GM12878 (cell line): Measurements from ENCODE around the gene TCEAL4. TPM values are rescaled to one million over a fixed set of nuclear protein-coding genes. Genes with fewer than 3 reads are reported as not detected.

Experiments
- ATAC-seq: fragments of 200-7000 bp; cut with Tn5 transposase; 3 replicates; pipeline ENCODE4 v1.9.1; 2020; ENCODE audit warnings: mild to moderate bottlenecking, moderate library complexity
- BruUV-seq: library from RNA; stranded (reverse); fragments of 400-500 nt; replicated peaks from 2 replicates; lab custom pipeline; 2021; lab: Mats Ljungman, UMichigan
- CTCF ChIA-PET: fragments of 300-600 bp; sonication (Branson Sonifier 250); formaldehyde crosslinking; extraction: SDS; loops from one replicate; lab custom pipeline; 2021; ENCODE audit warnings: inconsistent platforms; lab: Yijun Ruan, JAX
- POLR2A ChIA-PET: fragments of 350-600 bp; formaldehyde crosslinking; extraction: SDS; loops from one replicate; lab custom pipeline; 2021; ENCODE audit warnings: inconsistent platforms; lab: Charles Lee
- RAD21 ChIA-PET: fragments of 300-600 bp; sonication (Branson Sonifier 250); formaldehyde crosslinking; loops from one replicate; lab custom pipeline; 2023; ENCODE audit warnings: antibody characterized with exemption; ENCODE audit not compliant: unreplicated experiment; lab: Charles Lee
- SMC1A ChIA-PET: fragments of 300-600 bp; sonication (Branson Sonifier 250); formaldehyde crosslinking; loops from one replicate; lab custom pipeline; 2023; ENCODE audit not compliant: unreplicated experiment, uncharacterized antibody; lab: Charles Lee
- DNase-seq: peaks from one replicate; pipeline ENCODE4 v3.0.0-alpha.2; 2011; ENCODE audit warnings: low read depth, low spot score
- FAIRE-seq: peaks from 3 replicates; lab custom pipeline; 2011; peaks lifted over from hg19 to GRCh38; lab: Jason Lieb, UNC
- H2AFZ ChIP-seq: 2 replicates; pipeline ENCODE4 v1.6.0; 2011; ENCODE audit warnings: low read depth, low read length, control low read depth; ENCODE audit not compliant: control insufficient read depth
- H3K27ac ChIP-seq: 2 replicates; pipeline ENCODE4 v1.5.1; 2011; ENCODE audit warnings: control low read depth; ENCODE audit not compliant: control insufficient read depth, insufficient read depth
- H3K27me3 ChIP-seq, 2 experiments: replicated peaks in 1 of 2; 2 replicates each; pipeline versions ENCODE4 v1.6.0 to v1.6.1; 2011; ENCODE audit warnings: low read length in 1 of 2; ENCODE audit not compliant: control insufficient read depth in 2 of 2, insufficient read depth in 2 of 2
- H3K36me3 ChIP-seq, 2 experiments: 2 replicates each; pipeline ENCODE4 v1.5.1; 2011; ENCODE audit warnings: low read length in 1 of 2; ENCODE audit not compliant: control insufficient read depth in 2 of 2, insufficient read depth in 2 of 2
- H3K4me1 ChIP-seq: 2 replicates; pipeline ENCODE4 v1.6.1; 2011; ENCODE audit warnings: mild to moderate bottlenecking, low read length, moderate library complexity, mixed read lengths; ENCODE audit not compliant: control insufficient read depth, insufficient read depth
- H3K4me2 ChIP-seq: 2 replicates; pipeline ENCODE4 v1.6.0; 2011; ENCODE audit warnings: control low read depth; ENCODE audit not compliant: control insufficient read depth, insufficient read depth
- H3K4me3 ChIP-seq: fragments of 200-600 bp; sonication (generic); 2 replicates; pipeline ENCODE4 v1.5.1; 2016
- H3K79me2 ChIP-seq: 2 replicates; pipeline ENCODE4 v1.6.0; 2011; ENCODE audit warnings: low read length; ENCODE audit not compliant: control insufficient read depth, insufficient read depth
- H3K9ac ChIP-seq: 2 replicates; pipeline ENCODE4 v1.8.0; 2011; ENCODE audit warnings: low read length, control low read depth, mixed read lengths; ENCODE audit not compliant: control insufficient read depth, insufficient read depth
- H3K9me3 ChIP-seq: replicated peaks from 3 replicates; pipeline ENCODE4 v1.5.1; 2011; ENCODE audit warnings: mild to moderate bottlenecking, low read length; ENCODE audit not compliant: control insufficient read depth, insufficient read depth
- H4K20me1 ChIP-seq: 2 replicates; pipeline ENCODE4 v1.6.0; 2011; ENCODE audit not compliant: control insufficient read depth, insufficient read depth
- BACH1 ChIP-seq: fragments of 450-650 bp; IDR thresholded peaks from 2 replicates; pipeline ENCODE4 v1.6.1; 2017; ENCODE audit warnings: mild to moderate bottlenecking, borderline replicate concordance
- CUX1 ChIP-seq: IDR thresholded peaks from 2 replicates; pipeline ENCODE4 v1.6.1; 2012; ENCODE audit warnings: improper control_type of control experiment, low read depth, low read length; ENCODE audit not compliant: insufficient replicate concordance
- MYB ChIP-seq: fragments of 150-350 bp; IDR thresholded peaks from 2 replicates; pipeline ENCODE4 v1.6.1; 2014; ENCODE audit warnings: mild to moderate bottlenecking, low read depth, low read length, borderline replicate concordance
- PAX8 ChIP-seq: fragments of 450-650 bp; IDR thresholded peaks from 2 replicates; pipeline ENCODE4 v1.6.1; 2017; ENCODE audit warnings: mild to moderate bottlenecking, moderate library complexity
- WGBS: methylation state at CpG from one replicate; pipeline ENCODE4 v1.1.6; 2016; ENCODE audit warnings: low lambda C conversion rate; ENCODE audit not compliant: insufficient replicate concordance, insufficient coverage; ENCODE audit errors: missing lambda C conversion rate; 5-methylcytosine and 5-hydroxymethylcytosine counted together
- in situ Hi-C: fragments of 300-500 bp; cut with MboI; formaldehyde crosslinking; loops from 9 replicates; pipeline ENCODE4 v1.14.3; 2018; ENCODE audit warnings: mixed read lengths
- intact Hi-C: fragments of 100-400 bp; cut with micrococcal nuclease; formaldehyde crosslinking; loops from one replicate; pipeline ENCODE4 v1.14.2; 2022; ENCODE audit not compliant: unreplicated experiment
- polyA plus RNA-seq, 11 experiments: library from polyadenylated mRNA; depleted of rRNA in 4 of 11; unstranded in 6 of 11; stranded (reverse) in 5 of 11; fragments of >200 nt; fragmentation: Nextera tagmentation in 4 of 11; fragmentation: Illumina TruSeq in 1 of 11; extraction: Ambion mirVana in 4 of 11; extraction: Trizol in 1 of 11; gene quantifications; 1 replicate in 1 of 11; 2 replicates in 10 of 11; pipeline versions ENCODE4 v1.2.1 to v1.2.3, GENCODE V29; 2011 to 2016; ENCODE audit warnings: inconsistent platforms in 2 of 11, missing spikeins in 2 of 11, low read depth in 1 of 11
- total RNA-seq, 4 experiments: library from RNA; depleted of rRNA in 3 of 4; stranded (reverse); fragments of >200 nt in 3 of 4; fragmentation: Illumina TruSeq in 1 of 4; extraction: Trizol in 1 of 4; gene quantifications; 2 replicates each; pipeline versions ENCODE4 v1.2.1 to v1.2.3, GENCODE V29; 2013 to 2021

TCEAL4 gene
- total and polyA plus RNA-seq, 10 of the 15 experiments (the other 5 are each of a cell fraction or from before 2014, with no cell fraction given), result 9.6 to 63.8 (median 32.1) TPM

- no TSS peak for BruUV-seq
- FAIRE-seq (no peak), DNase-seq (no peak), ATAC-seq (no peak)
- no peak overlapping the region for H3K4me3 ChIP-seq
- H2AFZ ChIP-seq, result no peak overlapping the region
- H3K79me2 ChIP-seq, result no peaks in the 10 kb centered on the region
- POLR2A ChIA-PET, result no interaction called here
- no peak overlapping the region for H3K4me2 ChIP-seq
- WGBS, result 22% methylated on average over 2 of the region's 2 CpGs
- in situ Hi-C loops, result no loop called here
- H4K20me1 ChIP-seq, result no peaks in the 10 kb centered on the region
- H3K27me3 ChIP-seq, result no peaks in the 10 kb centered on the region
- H3K9me3 ChIP-seq, result no peaks in the 10 kb centered on the region
- H3K36me3 ChIP-seq, result no peaks in the 10 kb centered on the region
- H3K9ac ChIP-seq, result no peak overlapping the region
- SMC1A ChIA-PET, result no interaction called here
- CTCF ChIA-PET, result no interaction called here
- RAD21 ChIA-PET, result no interaction called here
- no peak overlapping the region for H3K27ac ChIP-seq
- no peaks in the 10 kb centered on the region for H3K4me1 ChIP-seq
- TF ChIP-seq MYB, result no peak
- TF ChIP-seq PAX8, result no peak
- TF ChIP-seq CUX1, result no peak
- TF ChIP-seq BACH1, result no peak
- intact Hi-C loops, result no loop called here
Measured at GRCh38 chrX:103635436-103635835, 50.1 kb downstream of the TCEAL4 start.

Other genes starting within 250 kb of the TCEAL4 start
Only the 7 nearest of the 9 such genes appear.
- gene BEX3, start 209.0 kb upstream of the TCEAL4 start, total RNA-seq (2014; rRNA removed), result not detected in 2 replicates
- not detected in 2 replicates for gene BEX3, start 209.0 kb upstream of the TCEAL4 start, total RNA-seq (2014; rRNA removed; fragmentation: Illumina TruSeq; extraction: Trizol)
- gene BEX3, start 209.0 kb upstream of the TCEAL4 start, total RNA-seq (2021), result 0.27 and 1.5 TPM in 2 replicates
- not detected in 2 replicates for gene BEX3, start 209.0 kb upstream of the TCEAL4 start, polyA plus RNA-seq (2011; rRNA removed)
- gene BEX3, start 209.0 kb upstream of the TCEAL4 start, polyA plus RNA-seq (2014; fragmentation: Illumina TruSeq; extraction: Trizol), result not detected in 2 replicates
- gene BEX3, start 209.0 kb upstream of the TCEAL4 start, polyA plus RNA-seq (2014; fragmentation: Nextera tagmentation; extraction: Ambion mirVana), result not detected
- gene BEX3, start 209.0 kb upstream of the TCEAL4 start, polyA plus RNA-seq (2014; rRNA removed), result not detected in 2 replicates
- gene BEX3, start 209.0 kb upstream of the TCEAL4 start, polyA plus RNA-seq (2016; fragmentation: Nextera tagmentation; extraction: Ambion mirVana), result 1 to 10 TPM in 1 of 2 experiments, not detected in 1; 1.3 TPM
- 0.17 and 0.38 TPM in 2 replicates for gene RAB40A, start 66.0 kb upstream of the TCEAL4 start, total RNA-seq (2014; rRNA removed)
- gene RAB40A, start 66.0 kb upstream of the TCEAL4 start, total RNA-seq (2014; rRNA removed; fragmentation: Illumina TruSeq; extraction: Trizol), result 0.23 and 0.27 TPM in 2 replicates
- 0.08 and 0.26 TPM in 2 replicates for gene RAB40A, start 66.0 kb upstream of the TCEAL4 start, total RNA-seq (2021)
- 0.19 and 0.35 TPM in 2 replicates for gene RAB40A, start 66.0 kb upstream of the TCEAL4 start, polyA plus RNA-seq (2011; rRNA removed)
- 0.10 and 0.33 TPM in 2 replicates for gene RAB40A, start 66.0 kb upstream of the TCEAL4 start, polyA plus RNA-seq (2014; fragmentation: Illumina TruSeq; extraction: Trizol)
- gene RAB40A, start 66.0 kb upstream of the TCEAL4 start, polyA plus RNA-seq (2014; fragmentation: Nextera tagmentation; extraction: Ambion mirVana), result under 1 TPM; 0.16 to 0.35 TPM
- 0.24 and 0.38 TPM in 2 replicates for gene RAB40A, start 66.0 kb upstream of the TCEAL4 start, polyA plus RNA-seq (2014; rRNA removed)
- under 1 TPM; 0.30 to 0.42 TPM for gene RAB40A, start 66.0 kb upstream of the TCEAL4 start, polyA plus RNA-seq (2016; fragmentation: Nextera tagmentation; extraction: Ambion mirVana)
- gene TCEAL3, start 22.4 kb downstream of the TCEAL4 start, total RNA-seq (2014; rRNA removed), result 7.5 and 7.6 TPM in 2 replicates
- 18.3 and 19.0 TPM in 2 replicates for gene TCEAL3, start 22.4 kb downstream of the TCEAL4 start, total RNA-seq (2014; rRNA removed; fragmentation: Illumina TruSeq; extraction: Trizol)
- gene TCEAL3, start 22.4 kb downstream of the TCEAL4 start, total RNA-seq (2021), result 10.6 and 12.1 TPM in 2 replicates
- 2.7 and 3.4 TPM in 2 replicates for gene TCEAL3, start 22.4 kb downstream of the TCEAL4 start, polyA plus RNA-seq (2011; rRNA removed)
- gene TCEAL3, start 22.4 kb downstream of the TCEAL4 start, polyA plus RNA-seq (2014; fragmentation: Illumina TruSeq; extraction: Trizol), result 9.1 and 17.2 TPM in 2 replicates
- gene TCEAL3, start 22.4 kb downstream of the TCEAL4 start, polyA plus RNA-seq (2014; fragmentation: Nextera tagmentation; extraction: Ambion mirVana), result 1 to 10 TPM in 1 of 2 experiments, under 1 TPM in 1; 0.98 to 2.0 TPM
- gene TCEAL3, start 22.4 kb downstream of the TCEAL4 start, polyA plus RNA-seq (2014; rRNA removed), result 15.3 and 17.3 TPM in 2 replicates
- 10 to 100 TPM; 11.4 to 14.0 TPM for gene TCEAL3, start 22.4 kb downstream of the TCEAL4 start, polyA plus RNA-seq (2016; fragmentation: Nextera tagmentation; extraction: Ambion mirVana)
- 14.0 and 17.5 TPM in 2 replicates for gene TCEAL1, start 43.5 kb downstream of the TCEAL4 start, total RNA-seq (2014; rRNA removed)
- gene TCEAL1, start 43.5 kb downstream of the TCEAL4 start, total RNA-seq (2014; rRNA removed; fragmentation: Illumina TruSeq; extraction: Trizol), result 16.3 and 17.0 TPM in 2 replicates
- 10.1 and 12.5 TPM in 2 replicates for gene TCEAL1, start 43.5 kb downstream of the TCEAL4 start, total RNA-seq (2021)
- 15.7 and 25.7 TPM in 2 replicates for gene TCEAL1, start 43.5 kb downstream of the TCEAL4 start, polyA plus RNA-seq (2011; rRNA removed)
- gene TCEAL1, start 43.5 kb downstream of the TCEAL4 start, polyA plus RNA-seq (2014; fragmentation: Illumina TruSeq; extraction: Trizol), result 20.4 and 20.5 TPM in 2 replicates
- gene TCEAL1, start 43.5 kb downstream of the TCEAL4 start, polyA plus RNA-seq (2014; fragmentation: Nextera tagmentation; extraction: Ambion mirVana), result 10 to 100 TPM; 19.0 to 24.3 TPM
- gene TCEAL1, start 43.5 kb downstream of the TCEAL4 start, polyA plus RNA-seq (2014; rRNA removed), result 16.6 and 16.7 TPM in 2 replicates
- gene TCEAL1, start 43.5 kb downstream of the TCEAL4 start, polyA plus RNA-seq (2016; fragmentation: Nextera tagmentation; extraction: Ambion mirVana), result 10 to 100 TPM; 20.9 to 21.4 TPM
- 121 and 154 TPM in 2 replicates for gene MORF4L2, start 101.2 kb downstream of the TCEAL4 start, total RNA-seq (2014; rRNA removed)
- gene MORF4L2, start 101.2 kb downstream of the TCEAL4 start, total RNA-seq (2014; rRNA removed; fragmentation: Illumina TruSeq; extraction: Trizol), result 188 and 189 TPM in 2 replicates
- gene MORF4L2, start 101.2 kb downstream of the TCEAL4 start, total RNA-seq (2021), result 154 and 167 TPM in 2 replicates
- gene MORF4L2, start 101.2 kb downstream of the TCEAL4 start, polyA plus RNA-seq (2011; rRNA removed), result 246 and 326 TPM in 2 replicates
- gene MORF4L2, start 101.2 kb downstream of the TCEAL4 start, polyA plus RNA-seq (2014; fragmentation: Illumina TruSeq; extraction: Trizol), result 311 and 381 TPM in 2 replicates
- 100 to 1,000 TPM; 118 to 235 TPM for gene MORF4L2, start 101.2 kb downstream of the TCEAL4 start, polyA plus RNA-seq (2014; fragmentation: Nextera tagmentation; extraction: Ambion mirVana)
- gene MORF4L2, start 101.2 kb downstream of the TCEAL4 start, polyA plus RNA-seq (2014; rRNA removed), result 119 and 150 TPM in 2 replicates
- 100 to 1,000 TPM; 210 to 215 TPM for gene MORF4L2, start 101.2 kb downstream of the TCEAL4 start, polyA plus RNA-seq (2016; fragmentation: Nextera tagmentation; extraction: Ambion mirVana)
- gene TMEM31, start 125.4 kb downstream of the TCEAL4 start, total RNA-seq (2014; rRNA removed), result not detected in 2 replicates
- gene TMEM31, start 125.4 kb downstream of the TCEAL4 start, total RNA-seq (2014; rRNA removed; fragmentation: Illumina TruSeq; extraction: Trizol), result not detected in 2 replicates
- not detected in 2 replicates for gene TMEM31, start 125.4 kb downstream of the TCEAL4 start, total RNA-seq (2021)
- gene TMEM31, start 125.4 kb downstream of the TCEAL4 start, polyA plus RNA-seq (2011; rRNA removed), result 0.13 TPM in 1 of 2 replicates, not detected in the other
- 0.18 TPM in 1 of 2 replicates, not detected in the other for gene TMEM31, start 125.4 kb downstream of the TCEAL4 start, polyA plus RNA-seq (2014; fragmentation: Illumina TruSeq; extraction: Trizol)
- gene TMEM31, start 125.4 kb downstream of the TCEAL4 start, polyA plus RNA-seq (2014; fragmentation: Nextera tagmentation; extraction: Ambion mirVana), result not detected
- not detected in 2 replicates for gene TMEM31, start 125.4 kb downstream of the TCEAL4 start, polyA plus RNA-seq (2014; rRNA removed)
- not detected for gene TMEM31, start 125.4 kb downstream of the TCEAL4 start, polyA plus RNA-seq (2016; fragmentation: Nextera tagmentation; extraction: Ambion mirVana)
- not detected in 2 replicates for gene PLP1, start 191.3 kb downstream of the TCEAL4 start, total RNA-seq (2014; rRNA removed)
- gene PLP1, start 191.3 kb downstream of the TCEAL4 start, total RNA-seq (2014; rRNA removed; fragmentation: Illumina TruSeq; extraction: Trizol), result not detected in 2 replicates
- not detected in 2 replicates for gene PLP1, start 191.3 kb downstream of the TCEAL4 start, total RNA-seq (2021)
- not detected in 2 replicates for gene PLP1, start 191.3 kb downstream of the TCEAL4 start, polyA plus RNA-seq (2011; rRNA removed)
- gene PLP1, start 191.3 kb downstream of the TCEAL4 start, polyA plus RNA-seq (2014; fragmentation: Illumina TruSeq; extraction: Trizol), result not detected in 2 replicates
- gene PLP1, start 191.3 kb downstream of the TCEAL4 start, polyA plus RNA-seq (2014; fragmentation: Nextera tagmentation; extraction: Ambion mirVana), result not detected
- not detected in 2 replicates for gene PLP1, start 191.3 kb downstream of the TCEAL4 start, polyA plus RNA-seq (2014; rRNA removed)
- gene PLP1, start 191.3 kb downstream of the TCEAL4 start, polyA plus RNA-seq (2016; fragmentation: Nextera tagmentation; extraction: Ambion mirVana), result not detected